ENCODE data around the gene EPHB3.

DNA sequence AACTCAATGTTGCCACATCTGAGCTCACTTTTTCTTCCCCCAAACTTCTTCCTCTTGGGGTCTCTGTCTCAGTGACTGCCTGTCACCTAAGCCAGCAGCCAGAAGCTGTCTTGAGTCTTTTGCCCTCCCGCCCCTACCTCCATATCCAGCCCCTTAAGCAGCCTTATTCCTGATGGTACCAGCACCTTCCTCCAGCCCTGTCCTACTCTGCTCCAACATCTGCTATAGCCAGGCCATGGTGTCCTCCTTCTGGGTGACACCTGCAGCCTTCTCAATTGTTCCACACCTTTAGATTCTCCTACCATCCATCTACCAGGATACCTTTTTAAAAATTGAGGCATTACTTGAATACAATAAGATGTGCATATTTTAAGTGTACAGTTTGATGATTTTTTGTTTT is 53.8 kb downstream of the EPHB3 start:
- TF ChIP-seq ZNF274 (IDR thresholded peaks at IDR 0.05; ENCODE audit: insufficient read depth, insufficient read length) (no peak), RAD21 (IDR thresholded peaks at IDR 0.05; ENCODE audit: insufficient read depth, low read depth, low read length) (no peak), MYC (IDR thresholded peaks at IDR 0.05; ENCODE audit: insufficient read depth, insufficient read length, insufficient replicate concordance, low read length, severe bottlenecking) (no peak), HDGF (IDR thresholded peaks at IDR 0.05) (no peak), TBL1XR1 (IDR thresholded peaks at IDR 0.05; ENCODE audit: low read depth, low read length) (no peak), POLR2AphosphoS2 (IDR thresholded peaks at IDR 0.05; ENCODE audit: low read depth, low read length) (no peak), PAX8 (IDR thresholded peaks at IDR 0.05) (no peak), POLR2A (IDR thresholded peaks at IDR 0.05; ENCODE audit: low read depth, low read length) (no peak), ZZZ3 (IDR thresholded peaks at IDR 0.05; ENCODE audit: control insufficient read depth, insufficient read length, low read depth) (no peak)
- TF ChIP-seq, protein P1, sequence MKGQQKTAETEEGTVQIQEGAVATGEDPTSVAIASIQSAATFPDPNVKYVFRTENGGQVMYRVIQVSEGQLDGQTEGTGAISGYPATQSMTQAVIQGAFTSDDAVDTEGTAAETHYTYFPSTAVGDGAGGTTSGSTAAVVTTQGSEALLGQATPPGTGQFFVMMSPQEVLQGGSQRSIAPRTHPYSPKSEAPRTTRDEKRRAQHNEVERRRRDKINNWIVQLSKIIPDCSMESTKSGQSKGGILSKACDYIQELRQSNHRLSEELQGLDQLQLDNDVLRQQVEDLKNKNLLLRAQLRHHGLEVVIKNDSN (IDR thresholded peaks at IDR 0.05; ENCODE audit: borderline replicate concordance, extremely low read length, insufficient read depth, low read depth, low read length): no peak
- TF ChIP-seq, protein P2, sequence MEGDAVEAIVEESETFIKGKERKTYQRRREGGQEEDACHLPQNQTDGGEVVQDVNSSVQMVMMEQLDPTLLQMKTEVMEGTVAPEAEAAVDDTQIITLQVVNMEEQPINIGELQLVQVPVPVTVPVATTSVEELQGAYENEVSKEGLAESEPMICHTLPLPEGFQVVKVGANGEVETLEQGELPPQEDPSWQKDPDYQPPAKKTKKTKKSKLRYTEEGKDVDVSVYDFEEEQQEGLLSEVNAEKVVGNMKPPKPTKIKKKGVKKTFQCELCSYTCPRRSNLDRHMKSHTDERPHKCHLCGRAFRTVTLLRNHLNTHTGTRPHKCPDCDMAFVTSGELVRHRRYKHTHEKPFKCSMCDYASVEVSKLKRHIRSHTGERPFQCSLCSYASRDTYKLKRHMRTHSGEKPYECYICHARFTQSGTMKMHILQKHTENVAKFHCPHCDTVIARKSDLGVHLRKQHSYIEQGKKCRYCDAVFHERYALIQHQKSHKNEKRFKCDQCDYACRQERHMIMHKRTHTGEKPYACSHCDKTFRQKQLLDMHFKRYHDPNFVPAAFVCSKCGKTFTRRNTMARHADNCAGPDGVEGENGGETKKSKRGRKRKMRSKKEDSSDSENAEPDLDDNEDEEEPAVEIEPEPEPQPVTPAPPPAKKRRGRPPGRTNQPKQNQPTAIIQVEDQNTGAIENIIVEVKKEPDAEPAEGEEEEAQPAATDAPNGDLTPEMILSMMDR (IDR thresholded peaks at IDR 0.05 in 2 of 3, conservative IDR thresholded peaks at IDR 0.05 in 1 of 3; ENCODE audit: control insufficient read depth in 2 of 3, extremely low read depth in 1 of 3, insufficient read depth in 1 of 3, low read depth in 3 of 3, low read length in 3 of 3): no peak

Measured in GM12878 (cell line).